GM19035 (cell line): Measurements from ENCODE around the gene RNF43.

Experiments used
- ATAC-seq: cut with Tn5 transposase; IDR thresholded peaks from one replicate; pipeline ENCODE4 v1.9.1; 2021; ENCODE audit not compliant: unreplicated experiment

RNF43 gene

GRCh38 chr17:58417300-58418092 lies at the start of gene RNF43:
RNF43 (minus strand) TSS chr17:58417534; CDS start chr17:58415577, 1,957 bp downstream.
- ATAC-seq: peak; percentile 99

GRCh38 chr17:58455491-58455890 lies 38.2 kb upstream of the RNF43 start:
- no peak for ATAC-seq

- no peak for ATAC-seq
Observed at GRCh38 chr17:58452738-58453137, 35.4 kb upstream of the RNF43 start.

- ATAC-seq: no peak
Observed at GRCh38 chr17:58447039-58447975, 30.0 kb upstream of the RNF43 start.

- no peak for ATAC-seq
Observed at GRCh38 chr17:58446086-58446485, 28.8 kb upstream of the RNF43 start.

- no peak for ATAC-seq
Observed at GRCh38 chr17:58436805-58437239, 19.5 kb upstream of the RNF43 start.

GRCh38 chr17:58436245-58436644 lies 18.9 kb upstream of the RNF43 start:
- ATAC-seq: no peak

GRCh38 chr17:58432806-58433573 lies 15.7 kb upstream of the RNF43 start:
- no peak for ATAC-seq

GRCh38 chr17:58427807-58428206 lies 10.5 kb upstream of the RNF43 start:
- no peak for ATAC-seq

GRCh38 chr17:58421711-58422110 lies 4.4 kb upstream of the RNF43 start:
- ATAC-seq: no peak

GRCh38 chr17:58420827-58421226 lies 3.5 kb upstream of the RNF43 start:
- ATAC-seq: no peak

- no peak for ATAC-seq
Observed at GRCh38 chr17:58416937-58417299, 416 bp downstream of the RNF43 start.

GRCh38 chr17:58416396-58416795 lies 938 bp downstream of the RNF43 start:
- ATAC-seq: no peak

- ATAC-seq: no peak
Observed at GRCh38 chr17:58415371-58416055, 1.8 kb downstream of the RNF43 start.

- no peak for ATAC-seq
Observed at GRCh38 chr17:58414596-58414997, 2.7 kb downstream of the RNF43 start.

- no peak for ATAC-seq
Observed at GRCh38 chr17:58413684-58414083, 3.6 kb downstream of the RNF43 start.

- ATAC-seq: no peak
Observed at GRCh38 chr17:58412961-58413586, 4.3 kb downstream of the RNF43 start.

- ATAC-seq: no peak
Observed at GRCh38 chr17:58412064-58412703, 5.2 kb downstream of the RNF43 start.

GRCh38 chr17:58411408-58411894 lies 5.9 kb downstream of the RNF43 start:
- ATAC-seq: no peak
